Liver (tissue), 9 donors: ENCODE data around the gene RNU2-63P. TPM values are rescaled to one million over a fixed set of nuclear protein-coding genes. Genes with fewer than 3 reads are reported as not detected.
A peak's percentile ranks its signal among the peaks of the same experiment; 100 is the strongest.

ENCODE experiments used
- DNase-seq: peaks from one replicate; pipeline ENCODE4 v3.0.0-alpha.2; 2017; ENCODE audit warnings: low spot score
- H3K27ac ChIP-seq, 2 donors: one replicate each; pipeline ENCODE4 v1.7.0; 2013; ENCODE audit warnings: inconsistent platforms in 2 of 2, low read length in 2 of 2, control low read depth in 1 of 2, low read depth in 1 of 2, mild to moderate bottlenecking in 1 of 2
- H3K27me3 ChIP-seq, 4 donors: one replicate each; pipeline versions ENCODE4 v1.6.1 to v1.7.0; 2013; ENCODE audit warnings: low read length in 3 of 4, inconsistent platforms in 1 of 4, mild to moderate bottlenecking in 1 of 4, moderate library complexity in 1 of 4; ENCODE audit not compliant: control insufficient read depth in 4 of 4, insufficient read depth in 4 of 4
- H3K36me3 ChIP-seq, 4 donors: one replicate each; pipeline versions ENCODE4 v1.6.1 to v1.7.0; 2013; ENCODE audit warnings: low read length in 3 of 4, mild to moderate bottlenecking in 3 of 4, low read depth in 1 of 4, moderate library complexity in 1 of 4; ENCODE audit not compliant: control insufficient read depth in 4 of 4, insufficient read depth in 3 of 4
- H3K4me1 ChIP-seq, 4 donors: one replicate each; pipeline versions ENCODE4 v1.6.1 to v1.7.0; 2013; ENCODE audit warnings: low read length in 3 of 4, mild to moderate bottlenecking in 3 of 4, moderate library complexity in 1 of 4; ENCODE audit not compliant: control insufficient read depth in 4 of 4, insufficient read depth in 4 of 4
- H3K4me3 ChIP-seq, 3 donors: one replicate each; pipeline versions ENCODE4 v1.6.1 to v1.7.0; 2013; ENCODE audit warnings: low read length in 3 of 3, control low read depth in 1 of 3, low read depth in 1 of 3, mild to moderate bottlenecking in 1 of 3
- H3K9ac ChIP-seq, 2 donors: one replicate each; pipeline ENCODE4 v1.7.0; 2013; ENCODE audit warnings: low read length in 2 of 2, mild to moderate bottlenecking in 2 of 2, moderate library complexity in 2 of 2, control low read depth in 1 of 2, low read depth in 1 of 2
- H3K9me3 ChIP-seq, 4 donors: one replicate each; pipeline versions ENCODE4 v1.6.1 to v1.7.0; 2013; ENCODE audit warnings: low read length in 3 of 4; ENCODE audit not compliant: control insufficient read depth in 4 of 4
- CTCF ChIP-seq: fragments of 150-350 bp; IDR thresholded peaks from 2 replicates; pipeline ENCODE4 v1.5.1; 2017; ENCODE audit warnings: improper control_type of control experiment, low read depth, low read length; ENCODE audit not compliant: missing input control
- EGR1 ChIP-seq, 2 donors: IDR thresholded peaks; 2 replicates each; pipeline ENCODE4 v1.6.1; 2016 to 2018; ENCODE audit warnings: antibody characterized with exemption in 2 of 2, low read depth in 2 of 2
- FOXA1 ChIP-seq: IDR thresholded peaks from 2 replicates; pipeline ENCODE4 v1.6.1; 2016; ENCODE audit warnings: antibody characterized with exemption
- FOXA2 ChIP-seq: IDR thresholded peaks from 2 replicates; pipeline ENCODE4 v1.6.1; 2016; ENCODE audit warnings: antibody characterized with exemption
- GABPA ChIP-seq, 2 donors: IDR thresholded peaks in 1 of 2; conservative IDR thresholded peaks in 1 of 2; 2 replicates each; pipeline ENCODE4 v1.6.1; 2016; ENCODE audit warnings: antibody characterized with exemption in 2 of 2, mild to moderate bottlenecking in 1 of 2, moderate library complexity in 1 of 2
- HNF4A ChIP-seq, 2 donors: conservative IDR thresholded peaks; 2 replicates each; pipeline ENCODE4 v1.6.1; 2016; ENCODE audit warnings: antibody characterized with exemption in 2 of 2, mild to moderate bottlenecking in 2 of 2
- HNF4G ChIP-seq: IDR thresholded peaks from 2 replicates; pipeline ENCODE4 v1.6.1; 2016; ENCODE audit warnings: antibody characterized with exemption
- JUND ChIP-seq, 2 donors: IDR thresholded peaks; 2 replicates each; pipeline ENCODE4 v1.6.1; 2016; ENCODE audit warnings: antibody characterized with exemption in 2 of 2
- NR2F2 ChIP-seq: IDR thresholded peaks from 2 replicates; pipeline ENCODE4 v1.6.1; 2016; ENCODE audit warnings: antibody characterized with exemption
- RAD21 ChIP-seq, 2 donors: IDR thresholded peaks; 2 replicates each; pipeline ENCODE4 v1.6.1; 2016; ENCODE audit warnings: antibody characterized with exemption in 2 of 2, mild to moderate bottlenecking in 2 of 2
- REST ChIP-seq: IDR thresholded peaks from 2 replicates; pipeline ENCODE4 v1.6.1; 2016; ENCODE audit warnings: antibody characterized with exemption, mild to moderate bottlenecking
- RXRA ChIP-seq, 2 donors: IDR thresholded peaks; 2 replicates each; pipeline ENCODE4 v1.6.1; 2017 to 2018; ENCODE audit warnings: antibody characterized with exemption in 2 of 2, mild to moderate bottlenecking in 1 of 2
- SP1 ChIP-seq: IDR thresholded peaks from 2 replicates; pipeline ENCODE4 v1.6.1; 2018; ENCODE audit warnings: antibody characterized with exemption, mild to moderate bottlenecking
- TAF1 ChIP-seq: conservative IDR thresholded peaks from 2 replicates; pipeline ENCODE4 v1.6.1; 2016; ENCODE audit warnings: antibody characterized with exemption, mild to moderate bottlenecking
- YY1 ChIP-seq: IDR thresholded peaks from 2 replicates; pipeline ENCODE4 v1.6.1; 2016; ENCODE audit warnings: antibody characterized with exemption, mild to moderate bottlenecking
- WGBS: extraction: QIAGEN DNeasy Blood & Tissue Kit; methylation state at CpG from one replicate; pipeline ENCODE4 v1.1.7; 2013; 5-methylcytosine and 5-hydroxymethylcytosine counted together
- polyA plus RNA-seq, 2 donors: library from polyadenylated mRNA; stranded (reverse) in 1 of 2; unstranded in 1 of 2; fragments of 200-250 nt in 1 of 2; fragments of >200 nt in 1 of 2; fragmentation: Nextera tagmentation in 1 of 2; extraction: Ambion mirVana in 1 of 2; gene quantifications; one replicate each; pipeline versions ENCODE4 v1.2.1 to v1.2.3, GENCODE V29; 2013 to 2015
- total RNA-seq, 2 donors: library from RNA; depleted of rRNA; stranded (reverse); fragments of >200 nt; gene quantifications; one replicate each; pipeline ENCODE4 v1.2.3, GENCODE V29; 2014
- TF ChIP-seq, protein P1 (sequence below): IDR thresholded peaks from 2 replicates; pipeline ENCODE4 v1.6.1; 2016; ENCODE audit warnings: antibody characterized with exemption
- TF ChIP-seq, protein P2 (sequence below): IDR thresholded peaks from 2 replicates; pipeline ENCODE4 v1.6.1; 2016; ENCODE audit warnings: antibody characterized with exemption
- TF ChIP-seq, protein P3 (sequence below): IDR thresholded peaks from 2 replicates; pipeline ENCODE4 v1.6.1; 2016; ENCODE audit warnings: antibody characterized with exemption
- donor health status: healthy.
- donor health status: healthy.
- donor health status: healthy.
- donor health status: healthy.
- donor health status: healthy.

Gene RNU2-63P
- total and polyA plus RNA-seq, 4 donors: not detected

DNA sequence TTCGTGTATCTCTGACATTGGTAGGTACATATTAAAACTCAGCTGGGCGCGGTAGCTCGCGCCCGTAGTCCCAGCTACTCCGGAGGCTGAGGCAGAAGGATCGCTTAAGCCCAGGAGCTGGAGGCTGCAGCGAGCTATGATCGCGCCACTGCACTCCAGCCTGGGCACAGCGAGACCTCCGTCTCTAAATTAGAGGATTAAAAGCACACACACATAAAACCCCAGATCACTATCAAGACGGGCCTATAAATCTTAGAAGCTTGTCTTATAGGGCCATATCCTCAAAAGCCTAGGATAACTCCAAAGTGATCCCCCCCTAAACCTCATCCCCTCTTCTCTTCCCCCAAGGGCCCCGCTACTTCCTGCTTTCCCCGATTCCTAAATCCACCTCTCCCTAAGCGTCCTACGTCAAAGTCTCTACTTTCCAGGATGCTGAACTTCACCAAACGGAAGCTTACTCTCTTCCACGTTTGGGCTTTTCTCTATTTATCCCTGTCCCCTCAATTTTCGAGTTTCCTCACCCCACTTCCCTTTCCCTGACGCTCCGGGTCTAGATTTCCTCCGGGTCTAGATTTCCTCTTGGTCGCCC lies 38.5 kb upstream of the RNU2-63P start:
- no peak for TF ChIP-seq TAF1
- TF ChIP-seq RXRA (IDR thresholded peaks at IDR 0.05): no peak
- TF ChIP-seq FOXA2: no peak
- no peak for TF ChIP-seq HNF4G
- TF ChIP-seq, protein P1, sequence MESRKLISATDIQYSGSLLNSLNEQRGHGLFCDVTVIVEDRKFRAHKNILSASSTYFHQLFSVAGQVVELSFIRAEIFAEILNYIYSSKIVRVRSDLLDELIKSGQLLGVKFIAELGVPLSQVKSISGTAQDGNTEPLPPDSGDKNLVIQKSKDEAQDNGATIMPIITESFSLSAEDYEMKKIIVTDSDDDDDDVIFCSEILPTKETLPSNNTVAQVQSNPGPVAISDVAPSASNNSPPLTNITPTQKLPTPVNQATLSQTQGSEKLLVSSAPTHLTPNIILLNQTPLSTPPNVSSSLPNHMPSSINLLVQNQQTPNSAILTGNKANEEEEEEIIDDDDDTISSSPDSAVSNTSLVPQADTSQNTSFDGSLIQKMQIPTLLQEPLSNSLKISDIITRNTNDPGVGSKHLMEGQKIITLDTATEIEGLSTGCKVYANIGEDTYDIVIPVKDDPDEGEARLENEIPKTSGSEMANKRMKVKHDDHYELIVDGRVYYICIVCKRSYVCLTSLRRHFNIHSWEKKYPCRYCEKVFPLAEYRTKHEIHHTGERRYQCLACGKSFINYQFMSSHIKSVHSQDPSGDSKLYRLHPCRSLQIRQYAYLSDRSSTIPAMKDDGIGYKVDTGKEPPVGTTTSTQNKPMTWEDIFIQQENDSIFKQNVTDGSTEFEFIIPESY: no peak
- TF ChIP-seq HNF4A (conservative IDR thresholded peaks at IDR 0.05): no peak
- no peaks in the 10 kb centered on the region for H3K27me3 ChIP-seq
- peak overlapping the region; percentile 82 to 87 for H3K9ac ChIP-seq
- H3K4me3 ChIP-seq: peak overlapping the region; percentile 72 to 99 (median 90)
- no peaks in the 10 kb centered on the region for H3K9me3 ChIP-seq
- H3K27ac ChIP-seq: peak overlapping the region; percentile 92 to 96
- WGBS: 30% methylated on average over 25 of the region's 25 CpGs
- H3K4me1 ChIP-seq: peaks cover 4 to 27% (median 17%) of the 10 kb centered on the region in 4 donors
- H3K36me3 ChIP-seq: no peaks in the 10 kb centered on the region
- DNase-seq: peak; percentile 51

- no peaks in the 10 kb centered on the region for H3K27me3 ChIP-seq
- no peak for DNase-seq
- peak overlapping the region; percentile 92 to 96 for H3K27ac ChIP-seq
- peaks cover 0 to under 1% (median 0%) of the 10 kb centered on the region in 4 donors for H3K36me3 ChIP-seq
- peak overlapping the region in 1 of 2 donors; percentile 82 for H3K9ac ChIP-seq
- no peaks in the 10 kb centered on the region for H3K9me3 ChIP-seq
- WGBS: 50% methylated on average over 10 of the region's 10 CpGs
- H3K4me1 ChIP-seq: peaks cover 4 to 27% (median 17%) of the 10 kb centered on the region in 4 donors
- TF ChIP-seq, protein P2, sequence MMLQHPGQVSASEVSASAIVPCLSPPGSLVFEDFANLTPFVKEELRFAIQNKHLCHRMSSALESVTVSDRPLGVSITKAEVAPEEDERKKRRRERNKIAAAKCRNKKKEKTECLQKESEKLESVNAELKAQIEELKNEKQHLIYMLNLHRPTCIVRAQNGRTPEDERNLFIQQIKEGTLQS: no peak
- TF ChIP-seq FOXA1: no peak
- TF ChIP-seq SP1: no peak
- TF ChIP-seq CTCF: no peak
- TF ChIP-seq, protein P3, sequence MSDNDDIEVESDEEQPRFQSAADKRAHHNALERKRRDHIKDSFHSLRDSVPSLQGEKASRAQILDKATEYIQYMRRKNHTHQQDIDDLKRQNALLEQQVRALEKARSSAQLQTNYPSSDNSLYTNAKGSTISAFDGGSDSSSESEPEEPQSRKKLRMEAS: no peak
- no peak for TF ChIP-seq YY1
- no peak for TF ChIP-seq NR2F2
- TF ChIP-seq RAD21 (IDR thresholded peaks at IDR 0.05): no peak
- no peak for TF ChIP-seq REST
- no peak for TF ChIP-seq HNF4A (conservative IDR thresholded peaks at IDR 0.05)
- no peak for TF ChIP-seq GABPA (IDR thresholded peaks at IDR 0.05 in 1 of 2, conservative IDR thresholded peaks at IDR 0.05 in 1 of 2)
- no peak for TF ChIP-seq RXRA (IDR thresholded peaks at IDR 0.05)
- no peak for TF ChIP-seq FOXA2
- no peak for TF ChIP-seq HNF4G
- TF ChIP-seq EGR1 (IDR thresholded peaks at IDR 0.05; ENCODE audit: low read depth in 2 of 2): no peak
- TF ChIP-seq TAF1: no peak
- no peak for TF ChIP-seq JUND (IDR thresholded peaks at IDR 0.05)
- peak overlapping the region; percentile 72 to 99 (median 90) for H3K4me3 ChIP-seq
Measured at GRCh38 chr2:88053934-88054781, 37.8 kb upstream of the RNU2-63P start.
